K562 (cell line): ENCODE measurements around the gene ATP5F1D. TPM values are rescaled to one million over a fixed set of nuclear protein-coding genes. Genes with fewer than 3 reads are reported as not detected.

Experiments used
- ATAC-seq: fragments of 200-7000 bp; cut with Tn5 transposase; 3 replicates; pipeline ENCODE4 v1.9.1; 2020; ENCODE audit warnings: moderate library complexity
- BruUV-seq: library from RNA; stranded (reverse); fragments of 400-500 nt; replicated peaks from 2 replicates; lab custom pipeline; 2021; lab: Mats Ljungman, UMichigan
- CTCF ChIA-PET: fragments of 300-600 bp; formaldehyde crosslinking; extraction: SDS; loops from one replicate; lab custom pipeline; 2021; ENCODE audit warnings: low intra/inter-chr PET ratio; lab: Yijun Ruan, JAX
- POLR2A ChIA-PET: fragments of 300-600, 350-650 bp; sonication (Branson Sonifier 250); formaldehyde crosslinking; extraction: SDS; loops from one replicate; lab custom pipeline; 2021; ENCODE audit warnings: antibody characterized with exemption, inconsistent platforms; lab: Yijun Ruan, JAX
- DNase-seq, 4 experiments: peaks; one replicate each; pipeline versions ENCODE4 v3.0.0 to v3.0.0-alpha.2; 2011 to 2018; ENCODE audit warnings: low spot score in 3 of 4, mixed read lengths in 3 of 4; ENCODE audit errors: extremely low read depth in 1 of 4
- FAIRE-seq: peaks from 2 replicates; lab custom pipeline; 2011; peaks lifted over from hg19 to GRCh38; lab: Jason Lieb, UNC
- H2AFZ ChIP-seq: 2 replicates; pipeline ENCODE4 v1.6.0; 2011; ENCODE audit warnings: low read depth, low read length, control low read depth, inconsistent platforms
- H3K27ac ChIP-seq: fragments of 200-600 bp; 3 replicates; pipeline ENCODE4 v1.8.0; 2011; ENCODE audit warnings: low read depth, mild to moderate bottlenecking, control low read depth, inconsistent platforms, low read length, moderate library complexity, mixed read lengths; ENCODE audit errors: extremely low read depth
- H3K27me3 ChIP-seq, 2 experiments: fragments of 300-600 bp in 1 of 2; 2 replicates in 1 of 2; 3 replicates in 1 of 2; pipeline versions ENCODE4 v1.6.0 to v1.8.0; 2011; ENCODE audit warnings: inconsistent platforms in 2 of 2, low read length in 2 of 2, mild to moderate bottlenecking in 1 of 2, mixed read lengths in 1 of 2, moderate library complexity in 1 of 2; ENCODE audit not compliant: control insufficient read depth in 2 of 2, insufficient read depth in 2 of 2
- H3K36me3 ChIP-seq: fragments of 300-600 bp; 3 replicates; pipeline ENCODE4 v1.8.0; 2011; ENCODE audit warnings: mild to moderate bottlenecking, low read length, inconsistent platforms; ENCODE audit not compliant: control insufficient read depth, insufficient read depth
- H3K4me1 ChIP-seq, 2 experiments: fragments of 200-600 bp in 1 of 2; replicated peaks in 1 of 2; 2 replicates in 1 of 2; 3 replicates in 1 of 2; pipeline versions ENCODE4 v1.5.1 to v1.8.0; 2011; ENCODE audit warnings: inconsistent platforms in 2 of 2, low read length in 2 of 2, mild to moderate bottlenecking in 1 of 2, mixed read lengths in 1 of 2, moderate library complexity in 1 of 2; ENCODE audit not compliant: control insufficient read depth in 2 of 2, insufficient read depth in 2 of 2
- H3K4me2 ChIP-seq: 2 replicates; pipeline ENCODE4 v1.6.1; 2011; ENCODE audit warnings: low read length, control low read depth, inconsistent platforms, mixed read lengths; ENCODE audit not compliant: insufficient read depth
- H3K4me3 ChIP-seq: fragments of 200-600 bp; sonication (generic), shearing (Covaris generic); 2 replicates; pipeline ENCODE4 v1.5.1; 2016; ENCODE audit warnings: control low read depth, inconsistent platforms
- H3K79me2 ChIP-seq: fragments of 200-600 bp; 3 replicates; pipeline ENCODE4 v1.8.0; 2011; ENCODE audit warnings: low read length, inconsistent platforms; ENCODE audit not compliant: control insufficient read depth, insufficient read depth
- H3K9ac ChIP-seq, 2 experiments: 2 replicates each; pipeline versions ENCODE4 v1.6.0 to v1.6.1; 2011; ENCODE audit warnings: low read depth in 2 of 2, low read length in 2 of 2, control low read depth in 1 of 2, inconsistent platforms in 1 of 2, mild to moderate bottlenecking in 1 of 2, mixed read lengths in 1 of 2; ENCODE audit not compliant: insufficient read depth in 1 of 2
- H3K9me1 ChIP-seq: one replicate; pipeline ENCODE4 v1.6.0; 2011; ENCODE audit warnings: inconsistent platforms, mild to moderate bottlenecking, low read length, moderate library complexity; ENCODE audit not compliant: control insufficient read depth, insufficient read depth
- H3K9me3 ChIP-seq: replicated peaks from 2 replicates; pipeline ENCODE4 v1.5.1; 2011; ENCODE audit warnings: low read depth, low read length, inconsistent platforms; ENCODE audit not compliant: control insufficient read depth, insufficient read depth
- H4K20me1 ChIP-seq: replicated peaks from 2 replicates; pipeline ENCODE4 v1.6.1; 2011; ENCODE audit warnings: low read length, inconsistent platforms, mixed read lengths; ENCODE audit not compliant: control insufficient read depth, insufficient read depth
- KDM1A ChIP-seq, 2 experiments: fragments of 450-650 bp; IDR thresholded peaks; 2 replicates each; pipeline ENCODE4 v1.6.1; 2016; ENCODE audit warnings: mild to moderate bottlenecking in 2 of 2
- KLF13 ChIP-seq: fragments of 450-650 bp; IDR thresholded peaks from 2 replicates; pipeline ENCODE4 v1.6.1; 2016; ENCODE audit warnings: missing genetic modification characterization, low read depth, mild to moderate bottlenecking, missing compliant biosample characterization, moderate library complexity, borderline replicate concordance
- SMARCB1 ChIP-seq: IDR thresholded peaks from 2 replicates; pipeline ENCODE4 v1.6.1; 2011; ENCODE audit warnings: improper control_type of control experiment, low read depth; ENCODE audit not compliant: insufficient read length
- SNRNP70 ChIP-seq: fragments of 200-400 bp; formaldehyde crosslinking; optimal IDR thresholded peaks from 2 replicates; pipeline ENCODE3; 2017; ENCODE audit warnings: low read depth, low read length
- SPI1 ChIP-seq: IDR thresholded peaks from 2 replicates; pipeline ENCODE4 v1.6.1; 2011; ENCODE audit warnings: low read depth, low read length, control low read depth, borderline replicate concordance
- ZBTB7A ChIP-seq: IDR thresholded peaks from 2 replicates; pipeline ENCODE4 v1.6.1; 2011; ENCODE audit warnings: low read depth, mild to moderate bottlenecking, low read length, moderate library complexity, borderline replicate concordance; ENCODE audit not compliant: control insufficient read depth
- ZNF263 ChIP-seq: sonication (generic); formaldehyde crosslinking; IDR thresholded peaks from 2 replicates; pipeline ENCODE4 v1.8.0; 2022; ENCODE audit warnings: mild to moderate bottlenecking, missing genetic modification reagents, borderline replicate concordance
- ZNF436 ChIP-seq: fragments of 250-450, 450-650 bp; sonication (Bioruptor Pico); formaldehyde crosslinking; IDR thresholded peaks from 2 replicates; pipeline ENCODE4 v1.7.0; 2020; ENCODE audit warnings: mild to moderate bottlenecking
- WGBS: fragments of 100-300 bp; shearing (Covaris generic); methylation state at CpG from one replicate; pipeline ENCODE4 v1.1.6; 2016; ENCODE audit warnings: low coverage, mixed read lengths; ENCODE audit not compliant: insufficient coverage; ENCODE audit errors: missing lambda C conversion rate; 5-methylcytosine and 5-hydroxymethylcytosine counted together
- in situ Hi-C: fragments of 300-500 bp; cut with MboI; formaldehyde crosslinking; loops from 4 replicates; pipeline ENCODE4 v1.15.0; 2018; ENCODE audit warnings: inconsistent platforms, mixed read lengths
- intact Hi-C: fragments of 100-400 bp; cut with micrococcal nuclease; formaldehyde crosslinking; loops from 2 replicates; pipeline ENCODE4 v1.14.2; 2022
- polyA plus RNA-seq, 8 experiments: library from polyadenylated mRNA; depleted of rRNA in 4 of 8; stranded (reverse) in 5 of 8; unstranded in 3 of 8; fragments of >200 nt; fragmentation: Nextera tagmentation in 2 of 8; fragmentation: Illumina TruSeq in 1 of 8; extraction: Ambion mirVana in 2 of 8; extraction: Trizol in 1 of 8; gene quantifications; 2 replicates each; pipeline versions ENCODE4 v1.2.1 to v1.2.3, GENCODE V29; 2011 to 2014; ENCODE audit warnings: inconsistent platforms in 1 of 8, missing spikeins in 1 of 8
- total RNA-seq, 7 experiments: library from RNA; depleted of rRNA in 6 of 7; stranded (reverse); fragments of >200 nt in 6 of 7; fragmentation: Illumina TruSeq in 2 of 7; extraction: Trizol in 2 of 7; gene quantifications; 2 replicates each; pipeline versions ENCODE4 v1.2.1 to v1.2.3, GENCODE V29; 2011 to 2021; ENCODE audit warnings: low replicate concordance in 1 of 7
- TF ChIP-seq, protein P1 (sequence below): fragments of 250-450 bp; sonication (Bioruptor Pico); IDR thresholded peaks from 2 replicates; pipeline ENCODE4 v1.5.0; 2021
- TF ChIP-seq, protein P2 (sequence below): fragments of 250-450 bp; sonication (Bioruptor Pico); IDR thresholded peaks from 2 replicates; pipeline ENCODE4 v1.4.0; 2020; ENCODE audit warnings: mild to moderate bottlenecking, moderate library complexity
- TF ChIP-seq, protein P3 (sequence below): sonication (generic); formaldehyde crosslinking; IDR thresholded peaks from 2 replicates; pipeline ENCODE4 v1.8.1; 2023; ENCODE audit warnings: mild to moderate bottlenecking, missing genetic modification reagents

Gene ATP5F1D
- total and polyA plus RNA-seq, 9 of the 15 experiments (the other 6 are each of a cell fraction or from before 2014, with no cell fraction given): 3.9 to 409 (median 36.8) TPM

DNA sequence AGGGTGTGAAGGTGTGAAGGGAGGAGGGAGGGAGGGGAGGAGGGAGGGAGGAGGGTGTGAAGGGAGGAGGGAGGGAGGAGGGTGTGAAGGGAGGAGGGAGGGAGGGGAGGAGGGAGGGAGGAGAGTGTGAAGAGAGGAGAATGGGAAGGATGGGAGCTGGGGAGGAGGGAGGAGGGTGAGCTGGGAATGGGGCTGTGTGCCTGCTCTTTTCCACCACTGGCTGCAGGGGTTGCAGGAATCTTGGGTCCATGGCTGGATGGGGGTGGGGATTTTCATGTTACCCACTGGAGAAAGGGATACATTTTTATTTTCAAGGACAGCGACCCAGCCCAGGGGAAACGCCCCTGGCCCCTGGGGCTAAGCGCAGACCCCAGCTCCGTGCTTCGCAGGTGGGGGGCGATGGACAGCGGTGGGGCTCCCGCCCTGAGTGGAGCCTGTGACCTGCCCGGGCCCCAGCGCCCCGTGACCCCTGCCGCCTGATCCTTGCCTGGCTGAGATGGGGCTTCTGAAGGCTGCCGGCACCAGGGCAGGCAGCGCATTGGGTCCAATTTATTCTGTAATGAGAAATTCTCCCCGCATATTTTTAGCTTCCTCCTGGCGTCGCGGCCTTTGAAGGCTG lies 41.1 kb downstream of the ATP5F1D start (continued):
- no peak for TF ChIP-seq KLF13
- TF ChIP-seq SNRNP70: no peak
- peak; percentile 29; the same call in 1 of the 2 replicates for TF ChIP-seq ZBTB7A
- TF ChIP-seq, protein P1, sequence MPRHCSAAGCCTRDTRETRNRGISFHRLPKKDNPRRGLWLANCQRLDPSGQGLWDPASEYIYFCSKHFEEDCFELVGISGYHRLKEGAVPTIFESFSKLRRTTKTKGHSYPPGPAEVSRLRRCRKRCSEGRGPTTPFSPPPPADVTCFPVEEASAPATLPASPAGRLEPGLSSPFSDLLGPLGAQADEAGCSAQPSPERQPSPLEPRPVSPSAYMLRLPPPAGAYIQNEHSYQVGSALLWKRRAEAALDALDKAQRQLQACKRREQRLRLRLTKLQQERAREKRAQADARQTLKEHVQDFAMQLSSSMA (CRISPR knock-in tag): no peak
- TF ChIP-seq ZNF263: peak; percentile 99

DNA sequence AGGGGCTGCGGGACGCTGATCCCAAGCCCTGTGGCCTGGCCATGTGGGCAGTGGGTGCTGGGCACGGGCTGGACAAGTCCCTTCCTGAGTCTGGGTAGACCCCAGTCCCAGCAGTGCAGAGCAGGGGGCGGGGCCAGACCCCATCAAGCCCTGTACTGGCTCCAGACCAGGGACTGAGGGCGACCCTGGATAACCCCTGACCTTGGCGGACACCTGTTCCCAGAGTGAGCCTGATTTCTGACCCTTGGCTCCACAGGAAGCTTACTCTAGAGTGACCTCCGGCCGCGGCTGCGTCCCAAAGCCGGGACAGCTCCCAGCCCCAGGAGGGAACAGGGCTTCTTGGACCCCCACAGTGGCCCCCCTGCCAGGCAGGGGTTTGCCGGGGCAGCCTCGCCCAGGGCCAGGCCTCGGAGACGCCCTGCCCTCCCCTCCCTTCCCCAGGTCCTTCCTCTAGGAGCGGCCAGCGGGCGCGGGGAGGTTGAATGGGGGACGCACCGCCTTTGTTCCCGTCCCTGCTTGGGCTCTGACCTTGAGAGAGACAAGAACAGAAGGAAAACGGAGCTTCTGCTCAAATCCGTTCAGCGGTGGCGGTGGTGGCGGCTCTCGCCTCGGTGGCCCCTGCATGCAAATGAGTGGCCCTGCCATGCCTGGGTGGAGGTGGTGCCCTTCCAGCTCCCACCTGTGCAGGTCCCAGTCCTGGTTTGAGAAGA lies 41.8 kb downstream of the ATP5F1D start:
- no peak for ATAC-seq
- no TSS peak for BruUV-seq
- POLR2A ChIA-PET: interaction anchor here (0.6 to 2.0 kb wide), 6 partner anchors 8 to 161 kb away, joined by 3 to 9 read pairs (median 4); partner anchors contain the start of genes CIRBP and FAM174C
- Histone ChIP-seq H3K4me3 (no peak overlapping the region), H3K9me1 (no peaks in the 10 kb centered on the region), H3K36me3 (peaks cover 23% of the 10 kb centered on the region; the same call in 2 of the 3 replicates), H3K9ac (peak overlapping the region in 1 of 2 experiments; percentile 45; a peak in 2 of 4 replicates), H4K20me1 (peaks cover 20% of the 10 kb centered on the region), H3K27me3 (peaks cover 13 to 33% of the 10 kb centered on the region in 2 experiments; a peak in 3 of 5 replicates), H3K4me1 (peaks cover 0 to 84% of the 10 kb centered on the region in 2 experiments; a peak in 2 of 5 replicates), H3K79me2 (no peaks in the 10 kb centered on the region; the same call in 2 of the 3 replicates), H3K4me2 (no peak overlapping the region), H3K27ac (no peak overlapping the region), H3K9me3 (no peaks in the 10 kb centered on the region), H2AFZ (no peak overlapping the region)
- intact Hi-C loops: no loop called here
- TF ChIP-seq, protein P2, sequence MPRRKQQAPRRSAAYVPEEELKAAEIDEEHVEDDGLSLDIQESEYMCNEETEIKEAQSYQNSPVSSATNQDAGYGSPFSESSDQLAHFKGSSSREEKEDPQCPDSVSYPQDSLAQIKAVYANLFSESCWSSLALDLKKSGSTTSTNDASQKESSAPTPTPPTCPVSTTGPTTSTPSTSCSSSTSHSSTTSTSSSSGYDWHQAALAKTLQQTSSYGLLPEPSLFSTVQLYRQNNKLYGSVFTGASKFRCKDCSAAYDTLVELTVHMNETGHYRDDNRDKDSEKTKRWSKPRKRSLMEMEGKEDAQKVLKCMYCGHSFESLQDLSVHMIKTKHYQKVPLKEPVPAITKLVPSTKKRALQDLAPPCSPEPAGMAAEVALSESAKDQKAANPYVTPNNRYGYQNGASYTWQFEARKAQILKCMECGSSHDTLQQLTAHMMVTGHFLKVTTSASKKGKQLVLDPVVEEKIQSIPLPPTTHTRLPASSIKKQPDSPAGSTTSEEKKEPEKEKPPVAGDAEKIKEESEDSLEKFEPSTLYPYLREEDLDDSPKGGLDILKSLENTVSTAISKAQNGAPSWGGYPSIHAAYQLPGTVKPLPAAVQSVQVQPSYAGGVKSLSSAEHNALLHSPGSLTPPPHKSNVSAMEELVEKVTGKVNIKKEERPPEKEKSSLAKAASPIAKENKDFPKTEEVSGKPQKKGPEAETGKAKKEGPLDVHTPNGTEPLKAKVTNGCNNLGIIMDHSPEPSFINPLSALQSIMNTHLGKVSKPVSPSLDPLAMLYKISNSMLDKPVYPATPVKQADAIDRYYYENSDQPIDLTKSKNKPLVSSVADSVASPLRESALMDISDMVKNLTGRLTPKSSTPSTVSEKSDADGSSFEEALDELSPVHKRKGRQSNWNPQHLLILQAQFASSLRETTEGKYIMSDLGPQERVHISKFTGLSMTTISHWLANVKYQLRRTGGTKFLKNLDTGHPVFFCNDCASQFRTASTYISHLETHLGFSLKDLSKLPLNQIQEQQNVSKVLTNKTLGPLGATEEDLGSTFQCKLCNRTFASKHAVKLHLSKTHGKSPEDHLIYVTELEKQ (CRISPR knock-in tag): no peak
- TF ChIP-seq, protein P3, sequence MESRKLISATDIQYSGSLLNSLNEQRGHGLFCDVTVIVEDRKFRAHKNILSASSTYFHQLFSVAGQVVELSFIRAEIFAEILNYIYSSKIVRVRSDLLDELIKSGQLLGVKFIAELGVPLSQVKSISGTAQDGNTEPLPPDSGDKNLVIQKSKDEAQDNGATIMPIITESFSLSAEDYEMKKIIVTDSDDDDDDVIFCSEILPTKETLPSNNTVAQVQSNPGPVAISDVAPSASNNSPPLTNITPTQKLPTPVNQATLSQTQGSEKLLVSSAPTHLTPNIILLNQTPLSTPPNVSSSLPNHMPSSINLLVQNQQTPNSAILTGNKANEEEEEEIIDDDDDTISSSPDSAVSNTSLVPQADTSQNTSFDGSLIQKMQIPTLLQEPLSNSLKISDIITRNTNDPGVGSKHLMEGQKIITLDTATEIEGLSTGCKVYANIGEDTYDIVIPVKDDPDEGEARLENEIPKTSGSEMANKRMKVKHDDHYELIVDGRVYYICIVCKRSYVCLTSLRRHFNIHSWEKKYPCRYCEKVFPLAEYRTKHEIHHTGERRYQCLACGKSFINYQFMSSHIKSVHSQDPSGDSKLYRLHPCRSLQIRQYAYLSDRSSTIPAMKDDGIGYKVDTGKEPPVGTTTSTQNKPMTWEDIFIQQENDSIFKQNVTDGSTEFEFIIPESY: peak; percentile 75
- TF ChIP-seq SPI1 (no peak), ZNF436 (CRISPR knock-in tag) (no peak), SMARCB1 (no peak), KDM1A (IDR thresholded peaks at IDR 0.05) (peak; percentile 7 to 13; a peak in 1 of 4 replicates)
- in situ Hi-C loops: no loop called here
- no peak for FAIRE-seq
- 17% methylated on average over 20 of the region's 29 CpGs for WGBS
- DNase-seq: no peak
- CTCF ChIA-PET: no interaction called here
